NOMO-1 treated with DMSO at 0.1 percent for 48 hours (cell line): ENCODE measurements around the gene FMO5.

Experiments used
- DNase-seq: peaks from one replicate; lab custom pipeline; 2025; ENCODE audit not compliant: unreplicated experiment; lab: John Stamatoyannopoulos, UW

FMO5 gene, protein sequence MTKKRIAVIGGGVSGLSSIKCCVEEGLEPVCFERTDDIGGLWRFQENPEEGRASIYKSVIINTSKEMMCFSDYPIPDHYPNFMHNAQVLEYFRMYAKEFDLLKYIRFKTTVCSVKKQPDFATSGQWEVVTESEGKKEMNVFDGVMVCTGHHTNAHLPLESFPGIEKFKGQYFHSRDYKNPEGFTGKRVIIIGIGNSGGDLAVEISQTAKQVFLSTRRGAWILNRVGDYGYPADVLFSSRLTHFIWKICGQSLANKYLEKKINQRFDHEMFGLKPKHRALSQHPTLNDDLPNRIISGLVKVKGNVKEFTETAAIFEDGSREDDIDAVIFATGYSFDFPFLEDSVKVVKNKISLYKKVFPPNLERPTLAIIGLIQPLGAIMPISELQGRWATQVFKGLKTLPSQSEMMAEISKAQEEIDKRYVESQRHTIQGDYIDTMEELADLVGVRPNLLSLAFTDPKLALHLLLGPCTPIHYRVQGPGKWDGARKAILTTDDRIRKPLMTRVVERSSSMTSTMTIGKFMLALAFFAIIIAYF

DNA sequence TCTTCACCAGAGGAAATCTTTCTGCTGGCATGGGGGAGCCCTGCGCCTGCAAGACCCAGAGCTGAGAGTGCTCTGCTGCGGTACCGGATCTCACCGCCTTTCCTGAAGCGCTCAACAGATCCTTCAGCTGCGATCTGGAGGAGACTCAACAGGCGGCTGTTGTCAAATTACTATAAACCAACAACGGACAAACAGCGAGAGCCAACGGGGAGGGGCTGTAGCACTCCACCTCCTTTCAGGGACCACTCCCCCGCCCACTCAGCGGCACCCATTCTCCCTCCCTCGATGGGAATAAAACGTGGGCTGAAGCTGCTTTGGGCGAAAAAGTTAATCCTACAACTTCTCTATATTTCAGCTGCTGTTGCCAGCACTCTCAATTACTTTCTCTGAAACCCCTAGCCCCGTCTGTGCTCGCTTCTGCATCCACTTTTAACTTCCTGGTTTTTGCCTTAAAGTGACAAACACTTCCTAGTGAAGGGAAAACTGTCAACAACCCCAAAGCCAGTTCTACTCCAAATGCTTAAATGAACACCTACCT, at the start of gene FMO5:
Gene FMO5 (minus strand): TSS at position 147 of the 538 bp plus-strand sequence. CDS start 310 bp downstream, outside the sequence.
- DNase-seq, result peak; percentile 77

DNA sequence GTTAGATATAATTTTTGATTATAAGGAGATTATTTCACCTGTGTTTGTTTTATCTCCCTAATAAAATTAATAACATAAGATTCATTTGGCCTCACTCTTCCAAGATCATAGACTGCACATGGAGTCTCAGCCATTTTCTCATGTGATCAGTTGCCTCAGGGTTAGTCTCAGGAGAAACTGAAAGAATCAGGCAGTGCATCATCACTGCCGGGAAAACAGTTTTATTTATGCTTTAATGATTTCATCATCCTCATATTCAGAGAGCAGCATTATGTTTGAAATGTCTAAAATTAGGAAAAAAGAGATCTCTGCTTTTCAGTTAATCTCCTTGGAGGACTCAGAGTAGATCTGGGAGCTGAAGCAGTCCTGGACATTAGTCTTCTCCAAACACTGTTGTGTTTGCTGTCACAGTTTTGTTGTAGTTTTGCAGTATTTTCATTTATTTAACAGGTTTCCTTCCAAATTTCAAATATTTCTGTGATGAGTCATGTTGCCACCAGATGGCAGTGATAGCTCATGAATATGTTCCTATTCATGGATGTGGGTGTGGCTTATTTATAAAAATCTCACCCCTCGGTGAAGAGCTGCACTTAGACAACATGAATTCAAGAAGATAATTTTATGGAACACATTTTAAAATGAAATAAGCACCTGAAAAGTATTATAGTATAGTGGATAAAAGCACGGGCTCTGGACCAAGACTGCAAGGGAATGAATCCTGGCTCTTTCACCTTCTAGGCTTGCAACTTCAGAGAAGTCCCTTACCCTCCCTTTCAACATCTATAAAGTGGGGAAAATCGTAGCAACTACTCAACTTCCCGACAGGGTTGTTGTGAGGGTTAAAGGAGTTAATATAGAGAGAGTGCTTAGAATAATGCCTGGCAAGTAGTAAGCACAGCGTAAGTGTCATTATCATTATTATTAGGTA, 48.5 kb upstream of the FMO5 start:
- peak; percentile 45 for DNase-seq

DNA sequence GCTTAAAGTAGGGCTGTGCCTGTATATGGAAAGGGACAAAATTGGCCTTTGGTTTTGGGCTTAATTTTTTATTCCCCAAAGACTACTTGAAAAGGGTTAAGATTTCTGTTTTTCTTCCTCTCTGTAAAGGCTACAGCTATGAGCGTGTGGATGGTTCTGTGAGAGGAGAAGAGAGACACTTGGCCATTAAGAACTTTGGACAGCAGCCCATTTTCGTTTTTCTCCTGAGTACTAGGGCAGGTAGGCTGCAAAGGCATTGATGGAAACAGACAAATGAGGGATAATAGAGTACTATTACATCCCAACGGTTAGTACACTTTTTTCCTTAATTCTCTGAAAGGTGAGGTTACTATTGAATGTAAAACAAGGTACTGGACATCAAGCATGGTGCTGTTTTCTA, 46.9 kb upstream of the FMO5 start:
- no peak for DNase-seq

DNA sequence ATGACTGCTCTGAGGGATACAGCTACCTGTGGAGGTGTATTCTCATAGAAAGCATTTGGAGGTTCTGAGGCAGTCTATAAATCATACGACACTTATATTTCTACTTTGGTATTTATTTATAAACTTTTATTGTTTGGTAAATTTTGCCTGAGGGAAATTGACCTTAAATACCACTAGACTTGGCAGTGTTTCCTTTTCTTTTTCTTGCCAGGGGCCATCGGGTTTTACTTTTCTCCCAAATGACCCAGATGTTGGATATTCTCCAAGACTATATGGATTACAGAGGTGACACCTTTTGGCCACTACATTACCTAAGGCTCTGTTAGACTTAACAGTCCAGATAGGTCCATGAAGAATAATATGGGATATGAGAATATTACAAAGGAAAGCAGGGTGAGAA, 45.6 kb upstream of the FMO5 start:
- no peak for DNase-seq

DNA sequence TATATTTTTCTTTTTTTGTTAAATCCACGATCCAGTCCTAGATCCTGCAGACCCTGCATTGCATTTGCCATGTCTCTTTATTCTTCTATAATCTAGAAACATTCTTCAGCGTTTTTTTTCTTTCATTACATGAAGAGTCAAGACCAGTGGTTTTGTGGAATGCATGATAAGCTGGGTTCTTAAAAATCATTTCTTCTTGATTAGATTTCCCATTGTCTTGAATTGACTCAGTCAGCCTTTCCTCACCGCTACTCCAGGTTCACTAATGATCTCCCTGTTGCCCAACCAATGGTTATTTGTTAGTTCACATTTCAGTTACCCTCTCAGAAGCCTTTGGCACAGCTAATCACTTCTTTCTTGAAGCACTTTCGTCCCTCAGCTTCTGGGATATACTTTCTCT, 42.6 kb upstream of the FMO5 start:
- DNase-seq, result no peak

DNA sequence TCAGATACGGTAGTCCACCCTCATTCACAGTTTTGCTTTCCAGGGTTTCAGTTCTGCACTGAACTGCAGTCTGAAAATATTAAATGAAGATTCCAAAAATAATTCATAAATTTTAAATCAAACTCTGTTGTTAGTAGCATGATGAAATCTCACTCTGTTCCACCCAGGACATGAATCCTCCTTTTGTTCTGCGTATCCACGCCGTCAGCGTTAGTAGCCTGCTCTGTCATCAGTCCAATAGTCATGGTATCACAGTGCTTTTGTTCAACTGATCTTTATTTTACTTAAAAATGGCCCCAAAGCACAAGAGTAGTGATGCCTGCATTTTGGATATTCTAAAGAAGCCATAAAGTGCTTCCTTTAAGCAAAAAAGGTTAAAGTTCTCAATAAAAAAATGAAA, 41.2 kb upstream of the FMO5 start:
- no peak for DNase-seq

DNA sequence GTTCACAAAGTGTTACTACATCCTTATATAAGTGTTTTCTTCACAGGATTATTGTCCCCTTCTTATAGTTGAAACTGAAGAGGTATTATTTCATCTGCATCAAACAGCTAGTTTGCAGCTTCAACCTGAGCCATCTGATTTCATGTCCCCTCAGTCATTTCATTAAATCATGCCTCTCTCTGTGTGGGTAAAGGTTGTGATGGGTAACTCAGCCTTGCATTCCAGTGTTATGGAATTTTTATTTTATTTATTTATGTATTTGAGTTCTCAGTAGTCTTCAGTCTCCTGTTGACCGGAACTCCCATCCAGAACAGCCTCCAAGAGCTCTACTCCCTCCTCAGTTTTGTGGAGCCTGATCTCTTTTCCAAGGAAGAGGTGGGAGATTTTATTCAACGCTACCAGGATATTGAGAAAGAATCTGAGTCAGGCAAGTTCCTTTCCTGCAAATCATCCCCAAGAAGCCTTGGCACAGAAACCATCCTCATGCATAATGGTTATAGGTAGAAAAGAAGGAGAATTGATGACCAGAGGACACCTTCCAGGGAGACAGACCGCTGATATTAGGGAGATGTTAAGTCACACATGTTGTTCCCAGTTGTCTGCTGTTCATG, 39.1 kb upstream of the FMO5 start:
- DNase-seq, result no peak

DNA sequence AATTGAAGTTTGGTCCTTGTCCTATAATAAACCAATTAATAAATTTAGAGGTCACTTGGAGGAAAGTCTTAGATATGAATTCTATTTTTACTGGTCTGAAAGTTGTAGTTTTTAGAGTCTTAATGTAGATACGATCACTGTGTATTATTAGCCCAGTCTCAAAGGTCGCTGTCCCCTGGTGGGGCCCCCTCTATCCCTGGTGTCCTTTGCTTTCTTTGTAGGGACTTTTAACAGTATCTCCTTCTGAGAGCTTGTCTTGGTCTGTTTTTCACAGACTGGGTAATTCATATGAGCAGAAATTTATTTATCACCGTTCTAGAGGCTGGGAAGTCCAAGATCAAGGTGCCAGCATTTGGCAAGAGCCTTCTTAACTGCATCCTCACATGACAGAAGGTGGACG, 35.8 kb upstream of the FMO5 start:
- DNase-seq, result no peak

DNA sequence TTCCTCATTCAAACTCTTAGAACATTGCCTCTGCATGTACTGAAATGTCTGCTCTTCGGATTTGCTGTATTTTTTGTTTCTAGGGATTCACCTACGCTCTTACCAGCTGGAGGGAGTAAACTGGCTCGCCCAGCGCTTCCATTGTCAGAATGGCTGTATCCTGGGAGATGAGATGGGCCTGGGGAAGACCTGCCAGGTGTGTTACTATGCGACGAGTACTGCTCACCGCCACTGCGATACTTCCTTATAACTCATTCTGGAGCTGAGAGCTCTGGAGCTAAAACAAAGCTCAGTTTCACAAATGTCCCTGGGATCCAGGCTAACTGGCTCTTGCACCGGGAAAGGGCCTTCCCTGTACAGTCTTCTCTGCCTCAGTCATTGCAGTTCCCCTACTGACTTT, 27.4 kb upstream of the FMO5 start:
- DNase-seq, result no peak

DNA sequence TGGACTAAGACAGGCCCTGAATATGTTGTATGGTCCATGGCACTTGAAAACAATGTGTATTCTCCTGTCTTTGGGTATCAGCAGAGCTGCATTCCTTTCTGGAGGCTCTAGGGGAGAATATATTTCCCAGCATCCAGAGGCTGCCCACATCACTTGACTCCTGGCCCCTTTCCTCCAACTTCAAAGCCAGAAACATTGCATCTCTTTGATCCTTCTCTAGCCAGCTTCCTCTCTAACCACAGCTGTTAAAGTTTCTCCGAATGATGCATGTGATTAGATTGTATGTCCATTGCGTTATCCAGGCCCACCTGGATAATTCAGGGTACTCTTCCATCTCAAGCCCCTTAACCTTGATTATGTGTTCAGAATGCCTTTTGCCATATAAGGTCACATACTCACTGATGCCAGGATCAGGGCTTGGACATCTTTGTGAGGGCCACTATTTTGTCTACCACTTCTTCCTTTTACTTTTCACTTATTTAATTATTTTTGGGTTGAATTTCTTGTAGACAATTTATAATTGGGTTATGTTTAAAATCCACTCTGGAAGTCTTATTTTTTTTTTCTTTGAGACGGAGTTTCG, 22.6 kb upstream of the FMO5 start:
- no peak for DNase-seq

DNA sequence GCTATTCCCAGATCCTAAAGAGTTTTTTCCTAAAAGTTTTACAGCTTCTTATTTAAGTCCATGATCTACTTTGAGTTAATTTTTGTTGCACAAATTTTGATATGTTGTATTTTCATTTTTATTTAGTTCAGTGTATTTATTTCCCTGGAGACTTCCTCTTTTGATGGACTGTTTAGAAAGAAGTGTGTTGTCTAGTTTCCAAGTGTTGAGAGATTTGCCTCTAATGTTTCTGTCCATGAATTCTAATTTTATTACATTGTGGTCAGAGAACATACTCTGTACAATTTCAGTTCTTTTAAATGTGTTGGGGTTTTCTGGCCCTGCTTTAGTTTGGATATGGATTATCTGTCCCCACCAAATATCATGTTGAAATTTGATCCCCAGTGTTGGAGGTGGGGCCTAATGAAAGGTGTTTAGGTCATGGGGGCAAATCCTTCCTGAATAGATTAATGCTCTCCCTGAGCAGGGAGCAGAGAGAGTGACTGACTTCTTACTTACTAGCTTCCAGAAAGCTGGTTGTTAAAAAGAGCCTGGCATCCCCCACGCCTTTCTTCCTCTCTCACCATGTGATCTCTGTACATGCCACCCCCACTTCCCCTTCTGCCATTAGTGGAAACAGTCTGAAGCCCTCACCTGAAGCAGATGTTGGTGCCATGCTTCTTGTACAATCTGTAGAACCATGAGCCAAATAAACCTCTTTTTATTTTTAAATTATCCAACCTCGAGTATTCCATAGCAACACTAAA, 21.9 kb upstream of the FMO5 start:
- peak; percentile 28 for DNase-seq

DNA sequence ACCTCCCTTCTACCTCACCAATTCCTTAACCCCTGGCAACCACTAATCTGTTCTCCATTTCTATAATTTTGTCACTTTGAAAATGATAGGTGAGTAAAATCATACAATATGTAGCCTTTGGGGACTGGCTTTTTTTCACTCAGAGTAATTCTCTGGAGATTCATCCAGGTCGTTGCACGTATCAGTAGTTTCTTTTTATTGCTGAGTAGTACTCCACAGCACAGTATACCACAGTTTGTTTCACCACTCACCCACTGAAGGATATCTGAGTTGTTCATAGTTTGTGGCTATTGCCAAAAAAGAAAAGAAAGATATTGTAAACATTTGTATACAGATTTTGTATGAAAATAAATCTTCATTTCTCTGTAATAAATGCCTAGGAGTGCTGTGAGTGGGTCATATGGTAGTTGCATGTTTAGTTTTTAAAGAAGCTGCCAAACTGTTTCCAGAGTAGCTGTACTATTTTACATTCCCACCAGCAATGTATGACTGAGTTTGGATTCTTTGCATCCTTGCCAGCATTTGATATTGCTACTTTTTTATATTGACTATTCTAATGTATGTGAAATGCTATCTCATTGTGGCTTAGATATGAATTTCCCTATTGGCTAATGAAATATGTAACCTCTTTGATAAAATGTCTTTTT, 21.0 kb upstream of the FMO5 start:
- DNase-seq, result no peak

DNA sequence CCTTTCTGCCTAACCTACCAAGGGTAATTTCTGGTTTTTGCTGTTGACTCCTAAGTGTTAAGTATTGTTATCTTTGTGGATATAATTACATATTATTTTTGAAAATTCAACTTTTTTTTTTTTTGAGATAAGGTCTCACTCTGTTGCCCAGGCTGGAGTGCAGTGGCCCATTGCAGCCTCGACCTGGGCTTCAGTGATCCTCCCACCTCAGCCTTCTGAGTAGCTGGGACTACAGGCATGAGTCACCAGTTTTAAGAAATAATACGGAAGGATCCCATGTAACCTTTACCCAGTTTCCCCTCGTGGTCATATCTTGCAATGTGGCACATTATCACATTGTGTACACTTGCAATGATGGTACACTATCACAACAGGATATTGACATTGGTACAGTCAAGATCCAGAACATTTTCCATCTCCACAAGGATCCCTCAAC, 20.5 kb upstream of the FMO5 start:
- DNase-seq, result no peak

DNA sequence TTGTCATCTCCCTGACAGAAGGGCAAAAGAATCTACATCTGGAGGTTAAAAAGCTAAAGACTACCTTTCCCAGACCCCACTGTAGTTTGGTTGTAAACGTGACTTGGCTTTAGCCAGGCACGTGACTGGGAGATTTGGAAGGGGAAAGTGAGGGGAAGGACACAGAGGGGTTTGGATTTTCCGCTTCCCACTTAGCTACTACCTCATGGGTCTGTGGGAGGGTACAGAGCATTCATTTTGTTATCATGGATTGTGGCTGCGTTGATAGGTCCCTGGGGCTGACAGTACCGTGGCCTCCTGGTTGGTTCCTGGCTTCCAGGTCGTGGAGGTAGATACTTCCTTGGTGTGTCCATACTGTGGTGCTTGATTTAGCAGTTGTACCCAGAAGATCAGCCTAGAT, 20.0 kb upstream of the FMO5 start:
- no peak for DNase-seq

DNA sequence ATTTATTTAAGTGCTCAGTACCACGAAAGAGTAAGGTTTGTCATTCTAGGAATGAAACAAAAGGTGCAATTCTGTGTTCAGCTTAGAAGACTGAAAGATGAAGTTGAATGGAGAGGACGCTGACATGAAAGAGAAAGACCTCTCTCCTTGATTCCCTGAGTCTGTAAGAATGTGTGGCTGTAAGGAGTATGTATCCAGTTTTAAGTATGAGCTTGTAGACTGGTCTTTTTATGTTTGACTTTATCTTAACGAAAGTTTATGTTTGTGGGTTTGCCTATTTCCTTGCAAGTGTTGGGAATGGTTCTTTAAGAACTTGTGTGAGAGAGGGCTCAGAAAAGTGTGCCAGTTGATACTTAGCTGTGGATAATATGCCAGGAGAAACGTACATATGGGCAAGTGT, 18.7 kb upstream of the FMO5 start:
- DNase-seq, result peak; percentile 16

DNA sequence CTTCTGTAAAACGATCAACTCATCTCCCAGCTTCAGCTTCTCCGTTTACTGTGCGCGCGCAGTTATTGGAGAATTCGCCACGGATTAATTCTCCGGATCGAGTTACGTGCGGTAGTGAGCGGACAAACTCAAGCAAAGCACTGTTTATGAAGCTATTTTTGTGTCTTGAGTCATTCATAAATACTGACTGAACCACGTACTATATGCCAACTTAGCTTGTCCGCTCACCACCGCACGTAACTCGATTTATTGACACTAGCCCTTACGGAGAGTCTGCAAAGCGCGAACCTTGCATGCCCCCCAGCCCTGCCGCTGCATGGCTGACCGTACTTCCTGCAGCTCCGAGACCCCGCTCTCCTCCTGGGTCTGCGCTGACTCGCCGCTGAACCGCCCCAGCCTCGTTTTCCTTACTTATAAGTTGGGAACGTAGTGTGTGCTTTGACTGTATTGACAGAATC, 18.1 kb upstream of the FMO5 start:
- peak; percentile 55 for DNase-seq

DNA sequence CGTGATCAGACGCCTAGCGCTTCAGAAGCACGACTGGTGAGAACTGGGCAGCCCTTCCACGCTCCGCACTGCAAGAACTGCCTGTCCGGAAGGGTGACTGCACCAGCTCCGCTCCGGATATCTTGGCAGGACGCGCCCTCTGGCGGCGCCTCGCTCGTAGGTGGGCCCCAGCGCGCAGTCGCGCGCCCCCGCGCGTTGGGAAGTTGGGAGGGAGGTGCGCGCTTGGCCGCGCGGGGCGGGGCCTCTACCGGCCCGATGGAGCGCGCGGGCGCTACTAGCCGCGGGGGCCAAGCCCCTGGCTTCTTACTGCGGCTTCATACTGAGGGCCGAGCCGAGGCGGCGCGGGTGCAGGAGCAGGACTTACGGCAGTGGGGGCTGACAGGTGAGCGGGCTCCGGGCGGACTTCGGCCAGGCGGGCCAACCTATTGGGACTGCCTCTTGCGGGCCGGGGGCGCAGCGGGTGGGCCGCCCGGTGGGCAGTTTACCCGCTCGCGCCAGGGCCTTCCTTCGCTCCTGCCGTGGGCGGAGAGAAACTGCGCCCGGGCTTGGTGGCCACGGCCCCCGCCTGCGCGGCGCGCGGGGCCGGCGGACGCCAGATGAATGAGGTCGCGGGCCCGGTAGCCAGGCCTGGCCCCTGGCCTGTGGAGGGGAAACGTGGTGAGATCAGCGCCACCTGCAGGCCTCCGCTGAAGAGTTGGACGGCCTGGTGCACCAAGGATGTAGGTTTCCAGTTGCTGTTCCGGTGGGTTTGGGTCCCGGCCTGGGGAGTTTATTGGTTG, 17.5 kb upstream of the FMO5 start, which contains the start of gene CHD1L:
Gene CHD1L (plus strand): TSS at position 236 of the 779 bp plus-strand sequence. CDS start 20 bp downstream, at position 256.
- DNase-seq, result peak; percentile 94

DNA sequence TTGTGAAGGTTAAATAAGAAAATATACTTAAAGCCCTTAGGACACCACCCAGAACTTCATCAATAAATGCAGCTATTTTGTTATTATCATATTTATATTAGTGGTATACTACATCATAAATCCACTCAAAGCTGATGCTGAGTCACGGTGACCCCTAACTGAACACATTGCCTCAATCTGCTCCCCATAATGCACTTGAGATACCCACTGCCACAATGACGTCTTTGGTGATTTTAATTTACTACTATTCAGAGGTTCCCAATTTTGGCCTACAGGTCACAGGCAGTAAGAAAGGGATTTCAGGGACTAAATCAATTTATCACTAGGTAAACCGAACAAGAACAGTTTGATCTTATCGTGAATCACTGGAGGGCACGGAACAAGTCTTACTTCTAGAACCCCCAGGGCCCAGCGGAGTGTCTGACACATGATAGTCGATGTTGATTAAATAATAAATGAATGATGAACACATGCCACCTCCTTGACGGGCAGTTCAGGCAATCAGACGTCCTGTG, 16.9 kb upstream of the FMO5 start:
- DNase-seq, result no peak
